NCI-H2107 treated with DMSO at 0.1 percent for 48 hours (cell line): ENCODE measurements around the gene PPP1R12C.
A peak's percentile ranks its signal among the peaks of the same experiment; 100 is the strongest.

Experiments
- DNase-seq: peaks from one replicate; lab custom pipeline; 2025; ENCODE audit not compliant: unreplicated experiment; lab: John Stamatoyannopoulos, UW

PPP1R12C gene

DNA sequence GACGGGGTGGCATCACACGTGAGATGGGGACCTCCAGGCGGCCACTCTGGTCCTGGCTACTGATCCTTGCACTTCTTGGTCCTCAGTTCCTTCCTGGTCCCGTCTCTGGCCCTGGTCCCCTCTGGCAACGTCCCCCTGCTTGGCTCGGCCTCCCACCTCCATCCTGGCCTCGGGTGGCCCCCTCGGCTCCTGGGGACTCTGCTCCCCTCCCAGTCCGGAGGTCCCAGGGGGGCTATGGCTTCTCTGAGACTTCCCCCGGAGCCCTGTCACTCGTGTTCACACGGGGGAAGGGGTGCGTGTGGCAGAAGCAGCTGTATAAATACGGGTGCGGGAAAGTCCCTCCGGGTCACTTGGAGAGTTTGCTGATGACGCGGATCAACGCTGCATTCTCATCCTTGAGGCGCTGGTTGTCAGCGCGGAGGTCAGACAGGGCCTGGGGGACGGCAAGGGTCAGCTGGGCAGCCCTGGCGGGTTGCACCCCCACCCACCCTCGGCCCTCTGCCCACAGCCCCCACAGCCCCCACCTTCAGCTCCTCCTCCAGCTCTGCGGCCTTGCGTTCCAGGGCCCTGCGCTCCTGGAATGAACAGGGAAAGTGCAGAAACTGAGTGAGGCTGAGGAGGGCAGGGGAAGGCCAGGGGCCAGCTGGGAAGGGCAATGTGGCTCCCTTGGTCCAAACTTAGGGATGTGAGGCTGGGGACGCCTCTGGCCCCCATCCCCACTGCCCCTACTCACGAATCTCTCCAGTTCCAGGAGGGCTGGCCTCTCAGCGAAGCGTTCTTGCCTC is 26.1 kb downstream of the PPP1R12C start:
- no peak for DNase-seq

DNA sequence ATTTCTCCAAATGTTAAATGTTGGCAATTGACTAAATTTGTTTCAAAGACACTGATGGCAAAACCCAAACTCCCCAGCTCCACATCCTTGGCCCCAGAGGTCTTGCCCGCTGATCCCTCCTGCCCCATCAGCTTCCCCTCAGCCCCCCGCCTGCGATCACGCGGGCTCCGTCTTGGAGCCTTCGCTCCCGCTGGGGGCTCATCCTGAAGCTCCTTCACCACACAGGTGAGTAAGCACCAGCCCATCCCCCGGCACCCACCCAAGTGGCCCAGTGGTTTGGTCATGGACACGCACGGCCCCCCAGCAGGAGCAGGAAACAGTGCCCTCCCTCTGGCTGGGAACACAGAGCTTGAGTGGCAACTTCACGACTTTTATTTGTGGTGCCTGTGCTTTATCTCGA is 26.9 kb downstream of the PPP1R12C start:
- no peak for DNase-seq

DNA sequence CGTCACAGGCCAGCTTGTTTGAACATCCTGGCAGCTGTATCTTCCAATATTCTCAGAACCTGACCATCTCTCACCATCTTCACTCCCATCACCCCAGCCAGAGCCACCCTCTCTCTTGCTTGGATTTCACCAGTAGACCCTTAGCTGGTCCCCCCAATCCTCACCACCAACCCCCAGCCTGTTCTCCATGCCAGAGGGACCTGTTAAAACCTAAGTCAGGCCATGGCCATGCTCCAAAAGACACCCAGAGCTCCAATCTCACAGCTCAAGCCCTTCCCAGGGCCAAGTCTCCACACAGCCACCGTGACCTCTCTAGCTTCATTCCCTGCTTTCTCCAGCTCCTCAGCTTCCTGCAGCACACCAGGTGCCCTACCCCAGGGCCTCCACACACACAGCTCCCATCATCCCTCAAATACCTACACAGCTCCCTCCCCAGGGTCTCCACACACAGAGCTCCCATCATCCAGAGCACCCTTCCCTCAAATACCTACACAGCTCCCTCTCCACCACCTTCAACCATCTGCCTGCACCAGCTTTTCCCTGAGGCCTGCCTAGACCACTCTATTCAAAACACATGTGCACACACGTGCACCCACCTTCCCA is 28.0 kb downstream of the PPP1R12C start:
- DNase-seq, result no peak

DNA sequence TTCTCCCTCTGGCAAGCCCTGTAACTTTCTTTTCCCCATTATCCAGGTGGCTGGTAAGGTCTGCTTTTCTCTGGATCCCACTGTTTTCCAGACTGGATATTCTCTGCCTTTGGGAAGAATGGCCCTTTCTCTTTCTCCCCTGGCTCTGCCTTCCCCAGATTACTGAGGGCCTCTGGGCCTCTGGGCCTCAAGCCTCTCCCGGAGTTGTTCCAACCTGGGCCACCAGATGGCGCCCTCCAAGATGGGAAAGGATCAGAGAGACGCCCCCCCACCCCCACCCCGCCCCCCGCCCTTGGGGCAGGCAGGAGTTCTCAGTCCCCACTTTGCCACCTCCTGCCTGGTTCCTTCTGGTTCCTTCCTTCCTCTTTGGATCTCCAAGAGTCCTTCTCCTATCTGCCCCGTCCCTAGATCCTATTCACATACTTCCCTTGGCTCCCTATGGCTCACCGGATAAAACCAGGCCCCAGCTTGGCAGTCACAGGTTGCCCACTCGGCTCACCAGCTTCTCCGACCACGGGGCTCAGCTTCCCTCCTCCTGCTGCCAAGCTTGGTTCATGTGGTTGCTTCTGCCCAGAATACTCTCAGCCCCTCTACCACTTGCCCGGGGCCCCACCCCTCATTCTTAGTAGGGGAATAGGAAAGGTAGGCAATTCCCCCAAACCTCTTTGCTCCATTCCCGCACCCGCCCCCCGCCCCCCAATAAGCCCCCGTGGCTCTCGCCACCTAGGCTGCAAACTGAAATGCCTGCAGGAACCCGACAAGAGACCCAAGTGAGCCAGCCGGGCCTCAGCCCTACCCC is 28.7 kb downstream of the PPP1R12C start:
- no peak for DNase-seq

DNA sequence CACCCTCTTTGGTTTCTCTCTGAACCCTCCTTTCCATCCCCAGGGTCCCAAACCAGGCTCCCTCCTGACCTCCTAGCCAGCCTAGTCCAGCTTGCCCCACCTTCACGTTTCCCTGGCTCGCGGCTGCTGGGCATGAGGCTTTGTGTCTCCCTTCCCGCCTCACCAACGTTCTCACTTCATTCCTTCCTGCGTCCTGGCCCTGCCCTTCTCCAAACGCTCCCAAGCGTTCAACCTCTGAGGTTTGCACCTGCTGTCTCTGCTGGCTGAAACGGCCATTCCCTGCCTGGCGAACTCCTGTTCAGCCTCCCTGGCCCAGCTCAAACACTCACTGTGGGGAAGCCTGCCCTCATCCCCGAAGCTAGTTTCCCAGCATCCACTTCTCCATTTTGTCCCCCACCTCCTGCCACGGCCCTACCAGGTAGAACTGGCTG is 29.4 kb downstream of the PPP1R12C start:
- no peak for DNase-seq

DNA sequence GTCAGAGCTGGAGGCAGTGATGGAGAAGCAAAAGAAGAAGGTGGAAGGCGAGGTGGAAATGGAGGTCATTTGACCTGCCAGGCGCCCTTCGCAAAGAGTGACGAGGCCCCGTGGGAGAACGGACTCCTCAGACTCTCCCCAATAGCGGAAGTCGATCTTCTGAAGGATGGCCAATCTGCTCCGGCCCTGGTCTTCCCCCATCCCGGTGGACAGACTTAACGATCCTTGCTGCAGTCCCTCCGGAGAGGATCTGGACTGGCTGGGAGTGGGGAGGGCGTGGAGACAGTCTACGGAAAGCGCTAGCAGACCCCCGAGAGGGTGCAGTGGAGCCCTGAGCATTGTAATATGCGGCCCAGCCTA is 29.9 kb downstream of the PPP1R12C start:
- DNase-seq, result no peak

DNA sequence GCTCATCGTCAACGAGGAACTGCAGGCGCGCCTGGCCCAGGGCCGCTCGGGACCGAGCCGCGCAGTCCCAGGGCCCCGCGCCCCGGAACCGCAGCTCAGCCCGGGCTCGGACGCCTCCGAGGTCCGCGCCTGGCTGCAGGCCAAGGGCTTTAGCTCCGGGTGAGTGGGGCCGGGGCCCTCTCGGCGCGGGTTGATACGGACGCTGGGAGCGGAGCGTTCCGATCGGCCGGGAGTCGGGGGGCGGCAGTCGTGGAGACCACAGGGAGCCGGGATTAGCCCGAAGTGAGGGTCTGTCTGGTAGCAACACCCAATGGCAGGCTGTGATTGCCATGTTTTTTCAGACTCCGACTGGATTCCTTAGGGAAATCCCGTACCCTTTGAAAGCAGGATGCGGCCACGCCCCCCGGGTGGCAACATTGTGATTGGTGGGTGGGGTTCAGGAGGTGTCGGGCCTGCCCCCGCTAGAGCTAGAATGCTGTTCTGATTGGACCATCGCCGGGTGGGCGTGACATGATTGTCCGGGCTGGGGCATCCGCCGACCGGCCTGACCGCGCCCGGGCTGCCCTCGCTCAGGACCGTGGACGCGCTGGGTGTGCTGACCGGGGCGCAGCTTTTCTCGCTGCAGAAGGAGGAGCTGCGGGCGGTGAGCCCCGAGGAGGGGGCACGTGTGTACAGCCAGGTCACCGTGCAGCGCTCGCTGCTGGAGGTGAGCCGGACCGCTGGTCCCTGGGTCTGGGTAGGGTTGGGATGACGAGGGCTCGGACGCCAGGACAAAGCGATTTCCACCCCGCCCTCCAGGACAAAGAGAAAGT is 30.5 kb downstream of the PPP1R12C start:
- DNase-seq, result peak; percentile 6

DNA sequence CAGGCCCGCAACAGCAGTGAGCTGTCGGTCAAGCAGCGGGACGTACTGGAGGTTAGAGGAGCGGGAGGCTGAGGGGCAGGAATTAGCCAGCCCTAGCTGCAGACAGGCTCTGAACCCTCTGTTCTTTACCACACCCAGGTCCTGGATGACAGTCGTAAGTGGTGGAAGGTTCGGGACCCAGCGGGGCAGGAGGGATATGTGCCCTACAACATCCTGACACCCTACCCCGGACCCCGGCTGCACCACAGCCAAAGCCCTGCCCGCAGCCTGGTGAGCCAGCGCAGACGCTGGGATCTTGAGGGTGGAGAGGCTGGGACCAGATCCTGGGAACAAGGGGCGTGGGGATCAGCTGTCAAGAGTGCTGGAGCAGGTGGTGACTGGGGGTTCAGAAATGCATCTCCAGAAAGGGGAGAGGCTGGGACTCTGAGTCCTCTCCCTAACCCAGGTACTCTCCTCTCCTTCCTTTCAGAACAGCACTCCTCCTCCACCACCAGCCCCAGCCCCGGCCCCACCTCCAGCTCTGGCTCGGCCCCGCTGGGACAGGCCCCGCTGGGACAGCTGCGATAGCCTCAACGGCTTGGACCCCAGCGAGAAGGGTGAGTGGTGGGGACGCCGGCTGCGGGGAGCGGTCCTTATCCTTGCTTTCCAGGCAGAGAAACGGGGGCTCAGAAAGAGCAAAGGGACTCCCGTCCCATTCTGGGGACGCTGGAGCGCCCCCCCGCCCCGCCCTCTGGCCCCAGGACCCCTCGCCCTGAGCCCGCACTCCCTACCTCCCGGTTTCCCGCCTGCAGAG is 31.3 kb downstream of the PPP1R12C start:
- DNase-seq, result no peak

DNA sequence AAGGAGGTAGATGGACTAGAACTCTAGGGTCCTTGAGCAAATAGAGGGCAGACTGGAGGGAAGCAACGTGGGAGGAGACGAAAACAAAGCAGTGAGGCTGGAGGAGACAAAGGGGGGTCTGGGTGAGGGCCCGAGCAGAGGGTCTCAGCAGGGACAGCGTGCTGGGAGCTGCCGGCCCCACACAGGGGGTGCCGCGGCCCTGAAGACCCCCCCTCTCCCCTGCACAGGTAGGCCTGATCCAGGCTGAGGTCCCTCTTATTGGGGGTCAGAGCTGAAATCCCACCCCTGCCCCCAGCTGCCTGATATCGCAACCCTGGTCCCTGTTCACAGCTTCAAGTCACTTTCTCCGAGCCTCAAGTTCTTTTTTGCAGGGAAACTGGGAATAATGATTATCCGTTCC is 33.0 kb downstream of the PPP1R12C start:
- DNase-seq, result no peak

DNA sequence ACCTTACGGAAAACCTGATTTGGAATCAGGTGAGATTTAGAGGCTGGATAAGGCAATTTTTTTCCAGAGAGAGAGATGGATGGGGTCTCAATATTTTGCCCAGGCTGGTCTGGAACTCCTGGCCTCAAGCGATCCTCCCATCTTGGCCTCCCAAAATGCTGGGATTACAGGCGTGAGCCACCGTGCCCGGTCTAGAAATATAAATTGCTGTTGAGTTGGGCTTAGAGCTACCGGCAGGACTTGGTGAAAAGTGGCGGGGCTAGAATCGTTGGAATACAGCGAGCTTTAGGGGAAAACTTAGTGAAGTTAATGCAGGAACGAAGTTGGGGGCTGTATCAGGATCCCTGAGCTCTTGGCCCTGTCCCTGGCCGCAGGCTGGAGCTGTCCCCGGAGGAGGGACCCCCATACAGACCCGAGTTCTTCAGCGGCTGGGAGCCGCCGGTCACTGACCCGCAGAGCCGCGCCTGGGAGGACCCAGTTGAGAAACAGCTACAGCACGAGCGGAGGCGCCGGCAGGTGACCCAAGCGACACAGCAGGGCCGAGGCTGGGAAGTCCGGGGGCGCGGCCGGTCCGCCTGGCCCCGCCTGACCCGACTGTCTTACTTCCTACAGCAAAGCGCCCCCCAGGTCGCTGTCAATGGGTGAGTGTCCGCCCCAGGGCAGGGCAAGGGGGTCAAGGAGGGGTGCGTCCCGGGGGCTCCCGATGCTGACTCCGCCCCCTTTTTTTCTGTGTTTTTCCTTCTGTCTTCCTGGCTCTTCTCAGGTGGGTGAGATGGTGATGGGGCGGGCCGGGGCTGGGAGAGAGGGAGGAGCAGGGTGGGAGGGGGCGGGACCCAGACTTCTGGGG is 34.2 kb downstream of the PPP1R12C start:
- DNase-seq, result no peak

DNA sequence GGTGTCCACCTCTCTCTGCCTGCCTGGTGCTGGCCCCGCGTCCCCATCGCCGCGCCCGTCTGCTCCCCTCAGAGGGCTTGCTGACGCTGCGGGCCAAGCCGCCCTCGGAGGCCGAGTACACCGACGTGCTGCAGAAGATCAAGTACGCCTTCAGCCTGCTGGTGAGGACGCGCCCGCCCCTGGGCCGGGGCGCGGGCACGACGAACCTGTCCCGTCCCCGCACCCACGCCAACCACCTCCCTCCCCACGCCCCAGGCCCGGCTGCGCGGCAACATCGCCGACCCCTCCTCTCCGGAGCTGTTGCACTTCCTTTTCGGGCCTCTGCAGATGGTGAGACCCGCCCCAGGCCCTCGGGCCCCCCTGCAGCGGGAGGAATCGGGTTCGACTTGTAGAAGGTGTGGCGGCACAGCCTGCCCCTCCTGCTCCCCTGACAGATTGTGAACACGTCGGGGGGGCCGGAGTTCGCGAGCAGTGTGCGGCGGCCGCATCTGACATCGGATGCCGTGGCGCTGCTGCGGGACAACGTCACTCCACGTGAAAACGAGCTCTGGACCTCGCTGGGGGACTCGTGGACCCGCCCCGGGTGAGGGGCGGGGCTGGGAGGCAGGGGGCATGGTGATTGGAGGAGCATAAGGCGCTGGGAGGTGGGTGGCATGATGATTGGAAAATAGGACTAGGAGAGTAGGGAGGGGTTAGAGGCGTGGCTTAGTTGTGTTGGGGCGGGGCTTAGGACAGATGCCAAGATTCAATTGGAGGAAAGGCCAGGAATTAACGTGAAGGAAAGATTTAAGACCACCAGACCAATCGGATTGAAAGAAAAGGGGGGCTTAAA is 35.2 kb downstream of the PPP1R12C start:
- no peak for DNase-seq

DNA sequence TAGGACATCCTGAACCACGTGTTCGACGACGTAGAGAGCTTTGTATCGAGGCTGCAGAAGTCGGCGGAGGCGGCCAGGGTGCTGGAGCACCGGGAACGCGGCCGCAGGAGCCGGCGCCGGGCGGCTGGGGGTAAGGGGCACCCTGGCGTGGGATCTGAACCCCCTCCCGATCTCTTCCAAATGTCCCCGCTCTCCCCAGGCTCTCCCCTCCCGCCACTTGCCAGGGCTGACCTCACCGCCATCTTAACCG is 35.7 kb downstream of the PPP1R12C start:
- no peak for DNase-seq

DNA sequence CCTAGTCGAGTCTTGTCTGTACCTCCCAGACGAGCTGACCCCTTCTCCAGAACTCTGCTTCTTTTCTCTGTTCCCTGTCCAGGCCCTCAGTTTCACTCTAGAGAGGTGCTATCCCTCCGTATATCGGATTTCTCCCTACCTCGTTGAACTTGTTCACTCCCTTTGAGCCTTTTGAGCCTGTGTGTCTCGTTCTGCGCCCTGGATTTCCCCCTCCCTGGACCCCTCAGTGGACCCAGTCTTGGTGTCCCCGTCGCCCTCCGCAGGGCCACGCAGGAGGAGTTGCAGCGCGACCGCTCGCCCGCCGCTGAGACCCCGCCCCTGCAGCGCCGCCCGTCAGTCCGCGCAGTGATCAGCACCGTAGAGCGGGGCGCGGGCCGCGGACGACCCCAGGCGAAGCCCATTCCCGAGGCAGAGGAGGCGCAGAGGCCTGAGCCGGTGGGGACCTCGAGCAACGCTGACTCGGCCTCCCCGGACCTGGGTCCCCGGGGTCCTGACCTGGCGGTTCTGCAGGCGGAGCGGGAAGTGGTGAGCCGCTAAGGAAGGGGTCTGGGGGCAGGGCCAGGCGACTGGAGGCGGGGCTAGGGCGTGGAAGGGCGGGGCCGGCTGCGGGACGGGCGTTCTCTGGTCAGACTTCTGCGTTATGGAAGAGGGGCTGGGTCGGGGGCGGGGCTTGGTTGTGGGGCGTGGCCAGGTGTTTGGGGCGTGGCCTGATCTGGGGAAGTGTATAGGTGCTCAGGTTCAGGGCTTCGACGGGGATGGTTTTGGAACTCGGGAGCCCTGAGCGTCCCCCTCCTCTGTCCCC is 36.3 kb downstream of the PPP1R12C start:
- no peak for DNase-seq

DNA sequence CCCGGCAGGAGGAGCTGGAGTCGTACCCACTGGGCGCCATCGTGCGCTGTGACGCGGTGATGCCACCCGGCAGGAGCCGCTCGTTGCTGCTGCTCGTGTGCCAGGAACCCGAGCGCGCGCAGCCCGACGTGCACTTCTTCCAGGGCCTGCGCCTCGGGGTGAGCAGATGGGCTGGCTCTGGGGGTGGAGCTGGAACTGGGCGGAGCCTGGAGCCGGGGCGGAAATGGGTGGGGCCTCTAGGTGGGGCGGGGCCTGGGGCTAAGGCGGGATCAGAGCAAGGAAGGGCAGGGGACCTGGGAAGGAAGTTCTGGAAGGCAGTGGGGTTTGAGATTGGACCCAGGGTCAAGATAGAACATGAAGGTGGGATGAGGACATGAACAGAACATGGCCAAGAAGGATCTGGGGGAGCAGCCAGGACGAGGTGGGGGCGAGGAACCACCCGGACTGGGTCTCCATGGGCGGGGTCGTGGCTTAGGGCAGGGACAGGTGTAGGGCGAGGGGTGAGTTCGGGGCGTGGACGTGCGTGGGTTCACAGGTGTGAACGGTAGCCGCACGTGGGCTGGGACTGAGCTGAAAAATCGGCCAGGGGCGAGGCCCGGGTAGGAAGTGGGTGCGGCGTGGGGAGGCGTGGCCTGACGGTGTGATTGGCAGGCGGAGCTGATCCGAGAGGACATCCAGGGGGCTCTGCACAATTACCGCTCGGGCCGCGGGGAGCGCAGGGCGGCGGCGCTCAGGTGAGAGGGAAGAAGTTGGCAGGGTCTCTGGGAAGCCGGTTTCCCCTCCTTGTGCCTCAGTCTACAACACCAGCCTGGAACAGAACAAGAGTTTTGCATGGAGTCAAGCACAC is 37.1 kb downstream of the PPP1R12C start:
- no peak for DNase-seq

DNA sequence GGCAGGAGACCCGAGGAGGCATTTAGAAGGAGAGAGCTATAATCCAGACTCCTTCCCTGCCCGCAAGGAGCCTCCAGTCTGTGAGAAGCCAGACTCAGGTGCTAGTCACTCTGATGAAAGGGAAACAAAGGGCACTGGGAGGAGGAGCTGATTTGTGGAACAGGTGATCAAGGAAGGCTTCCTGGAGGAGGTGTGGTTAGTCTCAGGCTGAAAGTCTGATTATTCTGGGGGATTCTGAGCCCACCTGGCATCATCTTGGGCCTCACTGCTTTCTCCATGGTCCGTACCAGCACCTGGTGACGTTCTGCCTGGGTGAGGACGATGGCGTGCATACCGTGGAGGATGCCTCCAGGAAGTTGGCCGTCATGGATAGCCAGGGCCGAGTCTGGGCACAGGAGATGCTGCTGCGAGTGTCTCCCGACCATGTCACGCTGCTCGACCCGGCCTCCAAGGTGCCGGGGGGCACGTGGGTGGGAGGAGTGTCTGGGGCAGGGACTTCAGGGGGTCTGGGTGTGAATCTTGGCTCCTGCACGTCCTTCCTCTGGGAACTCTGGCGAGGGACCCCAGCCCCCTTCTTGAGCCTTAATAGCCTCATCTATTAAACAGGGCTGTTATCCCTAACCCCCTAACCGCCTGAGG is 37.9 kb downstream of the PPP1R12C start:
- DNase-seq, result no peak

DNA sequence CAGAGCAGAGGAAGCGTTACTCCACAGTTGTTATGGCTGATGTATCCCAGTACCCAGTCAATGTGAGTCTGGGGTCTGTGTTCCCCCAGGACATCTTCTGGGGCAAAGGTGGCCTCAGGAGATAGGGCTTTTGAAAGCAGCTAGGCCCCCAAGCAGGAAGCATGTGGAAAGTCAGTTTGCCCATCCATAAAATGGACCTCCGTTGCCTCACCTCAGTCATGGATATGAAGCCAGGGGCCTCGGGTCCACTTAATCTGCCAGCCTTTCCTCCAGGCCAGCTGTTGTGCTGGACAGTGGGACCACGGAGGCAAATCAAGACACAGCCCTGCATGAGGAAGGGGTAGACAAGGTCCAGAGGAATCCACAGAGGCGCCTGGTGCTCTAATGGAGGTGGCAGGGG is 38.4 kb downstream of the PPP1R12C start:
- no peak for DNase-seq

DNA sequence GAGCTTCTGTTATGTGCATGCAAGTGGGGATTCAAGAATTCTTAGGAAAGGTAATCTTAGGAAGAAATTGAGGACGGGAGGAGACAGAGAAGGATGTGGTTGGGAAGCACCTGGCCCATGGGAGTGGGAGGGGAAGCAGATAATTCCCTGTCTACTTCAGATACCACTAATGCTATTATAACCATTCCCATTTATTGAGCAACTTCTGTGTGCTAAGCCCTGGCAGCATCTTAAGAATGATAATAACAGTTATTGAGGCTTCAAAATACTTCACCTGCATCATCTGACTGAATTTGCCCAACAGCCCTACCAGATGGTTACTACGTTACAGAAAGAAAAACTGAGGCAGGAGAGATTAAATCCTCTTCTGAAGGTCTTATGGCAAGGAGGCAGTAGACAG is 40.3 kb downstream of the PPP1R12C start:
- no peak for DNase-seq
